GM06990 (cell line): ENCODE measurements around the gene SIRPD.

ENCODE experiments used
- DNase-seq: peaks from one replicate; pipeline ENCODE4 v3.0.0-alpha.2; 2011; ENCODE audit not compliant: insufficient read length; ENCODE audit errors: extremely low read depth
- H3K27me3 ChIP-seq: replicated peaks from 2 replicates; pipeline ENCODE4 v1.6.0; 2011; ENCODE audit warnings: low read length; ENCODE audit not compliant: control insufficient read depth, insufficient read depth
- H3K36me3 ChIP-seq: 2 replicates; pipeline ENCODE4 v1.5.1; 2011; ENCODE audit warnings: low read length; ENCODE audit not compliant: control insufficient read depth, insufficient read depth
- H3K4me3 ChIP-seq: replicated peaks from 2 replicates; pipeline ENCODE4 v1.5.1; 2011; ENCODE audit warnings: low read depth, mild to moderate bottlenecking, control low read depth, low read length
- CTCF ChIP-seq: IDR thresholded peaks from 2 replicates; pipeline ENCODE4 v1.5.1; 2011; ENCODE audit warnings: low read length, control low read depth, mild to moderate bottlenecking, inconsistent platforms; ENCODE audit not compliant: insufficient read depth, poor library complexity, severe bottlenecking

SIRPD gene

DNA sequence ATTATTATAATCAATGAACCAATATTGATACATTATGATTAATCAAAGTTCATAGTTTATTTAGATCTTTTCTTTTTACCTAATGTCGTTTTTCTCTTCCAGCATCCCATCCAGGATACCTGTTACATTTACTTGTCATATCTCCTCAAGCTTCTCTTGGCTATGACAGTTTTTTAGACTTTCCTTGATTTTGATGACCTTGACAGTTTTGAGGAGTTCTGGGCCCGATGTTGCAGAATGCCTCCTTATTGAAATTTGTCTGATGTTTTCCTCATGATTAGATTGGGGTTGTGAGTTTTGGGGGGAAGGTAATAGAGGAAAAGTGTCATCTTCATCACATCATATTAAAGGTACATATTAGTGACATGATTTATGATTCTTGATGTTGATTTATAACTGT lies 3.8 kb upstream of the SIRPD start:
- no peak for DNase-seq
- H3K27me3 ChIP-seq: no peaks in the 10 kb centered on the region; the same call in 1 of the 2 replicates
- H3K36me3 ChIP-seq: no peaks in the 10 kb centered on the region
- H3K4me3 ChIP-seq: no peak overlapping the region
- TF ChIP-seq CTCF: no peak

DNA sequence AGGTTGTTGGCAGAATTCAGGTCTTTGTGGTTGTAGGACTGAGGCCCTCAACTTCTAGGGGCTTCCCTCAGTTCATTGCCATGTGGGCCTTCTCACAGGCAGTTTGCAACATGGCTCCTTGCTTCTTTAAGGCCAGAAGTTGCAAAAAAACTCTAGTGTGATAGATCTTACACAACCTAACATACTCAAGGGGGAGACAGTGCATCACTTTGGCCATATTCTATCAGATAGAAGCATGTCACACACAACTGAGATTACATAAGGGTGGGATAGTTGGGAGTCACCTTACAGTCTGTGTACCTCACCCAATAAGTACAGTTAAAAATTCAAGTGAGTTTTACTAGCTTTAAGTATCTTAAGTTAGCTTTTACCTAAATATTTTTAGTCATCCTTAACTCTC lies 1.6 kb downstream of the SIRPD start:
- H3K4me3 ChIP-seq: no peak overlapping the region
- no peak for DNase-seq
- no peak for TF ChIP-seq CTCF
- no peaks in the 10 kb centered on the region; the same call in 1 of the 2 replicates for H3K27me3 ChIP-seq
- H3K36me3 ChIP-seq: no peaks in the 10 kb centered on the region

- no peak overlapping the region for H3K4me3 ChIP-seq
Measured at GRCh38 chr20:1539816-1540419, 17.6 kb downstream of the SIRPD start.

DNA sequence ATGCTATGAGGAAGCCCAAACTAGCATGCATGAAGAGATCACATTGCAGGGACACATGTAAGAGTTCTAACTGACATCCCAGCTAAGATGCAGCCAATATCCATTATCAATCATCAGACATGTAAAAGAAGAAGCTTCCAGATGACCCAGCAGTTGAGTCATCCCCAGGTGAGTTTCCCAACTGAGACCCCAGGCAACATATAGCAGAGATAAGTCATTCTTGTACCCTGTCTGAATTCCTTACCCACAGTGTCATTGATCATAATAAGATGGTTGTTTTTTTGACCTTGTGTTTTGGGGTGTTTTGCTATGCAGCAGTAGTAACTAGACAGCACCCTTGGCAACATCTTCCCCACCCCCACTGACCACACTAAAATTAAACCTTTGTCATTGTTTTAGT lies 18.9 kb downstream of the SIRPD start:
- TF ChIP-seq CTCF: no peak
- DNase-seq: no peak
- Histone ChIP-seq H3K36me3 (no peaks in the 10 kb centered on the region), H3K27me3 (no peaks in the 10 kb centered on the region), H3K4me3 (no peak overlapping the region)

More at GRCh38 chr20:1539816-1540419, 17.6 kb downstream of the SIRPD start:
- Histone ChIP-seq H3K27me3 (no peaks in the 10 kb centered on the region), H3K36me3 (no peaks in the 10 kb centered on the region)
- TF ChIP-seq CTCF: no peak
- no peak for DNase-seq

GRCh38 chr20:1537731-1538058 lies 19.8 kb downstream of the SIRPD start:
- DNase-seq: peak; percentile 21

More at GRCh38 chr20:1537731-1538058, 19.8 kb downstream of the SIRPD start:
- no peak overlapping the region for H3K4me3 ChIP-seq
- no peaks in the 10 kb centered on the region for H3K36me3 ChIP-seq
- no peak for TF ChIP-seq CTCF
- H3K27me3 ChIP-seq: no peaks in the 10 kb centered on the region
